GM12864 (cell line): Measurements from ENCODE around the gene PLCL2.

Source experiments
- DNase-seq: peaks from one replicate; pipeline ENCODE4 v3.0.0-alpha.2; 2011; ENCODE audit warnings: low read depth
- H3K4me3 ChIP-seq: 2 replicates; pipeline ENCODE4 v1.5.1; 2011; ENCODE audit warnings: mild to moderate bottlenecking, low read depth, low read length, control low read depth
- TF ChIP-seq, protein P1 (sequence below): IDR thresholded peaks from 2 replicates; pipeline ENCODE4 v1.5.1; 2011; ENCODE audit warnings: low read depth, mild to moderate bottlenecking, moderate library complexity, low read length, control low read depth, inconsistent platforms; ENCODE audit errors: missing control alignments

Gene PLCL2

DNA sequence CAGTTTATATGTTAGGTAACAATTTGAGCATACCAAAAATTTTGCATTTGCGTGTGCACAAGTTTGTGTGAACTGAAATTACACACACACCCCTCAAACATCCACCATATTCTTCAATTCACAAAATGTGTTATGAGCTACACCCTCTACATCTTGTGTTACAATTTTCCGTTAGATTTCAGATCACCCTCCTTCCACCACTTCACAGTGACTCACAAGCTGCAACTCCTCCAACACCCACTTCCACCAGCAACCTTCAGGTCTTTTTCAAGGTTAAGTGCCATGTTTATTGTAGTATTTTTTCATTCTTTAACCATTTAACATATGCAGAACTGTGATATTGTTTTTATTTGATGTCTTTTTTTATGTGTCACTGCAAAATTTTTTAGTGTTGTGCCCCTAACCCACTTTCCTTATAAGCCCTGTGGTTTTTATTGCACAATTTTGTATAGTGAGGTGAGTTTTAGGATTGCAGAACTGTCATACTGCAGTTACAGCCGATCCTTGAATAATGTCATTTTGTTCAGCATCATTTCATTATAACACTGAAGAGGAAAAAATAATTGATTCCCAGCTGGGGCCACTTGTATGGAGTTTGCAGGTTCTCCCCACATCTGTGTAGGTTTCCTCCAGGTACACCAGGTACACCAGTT lies 148.9 kb downstream of the PLCL2 start:
- DNase-seq, result no peak
- TF ChIP-seq, protein P1, sequence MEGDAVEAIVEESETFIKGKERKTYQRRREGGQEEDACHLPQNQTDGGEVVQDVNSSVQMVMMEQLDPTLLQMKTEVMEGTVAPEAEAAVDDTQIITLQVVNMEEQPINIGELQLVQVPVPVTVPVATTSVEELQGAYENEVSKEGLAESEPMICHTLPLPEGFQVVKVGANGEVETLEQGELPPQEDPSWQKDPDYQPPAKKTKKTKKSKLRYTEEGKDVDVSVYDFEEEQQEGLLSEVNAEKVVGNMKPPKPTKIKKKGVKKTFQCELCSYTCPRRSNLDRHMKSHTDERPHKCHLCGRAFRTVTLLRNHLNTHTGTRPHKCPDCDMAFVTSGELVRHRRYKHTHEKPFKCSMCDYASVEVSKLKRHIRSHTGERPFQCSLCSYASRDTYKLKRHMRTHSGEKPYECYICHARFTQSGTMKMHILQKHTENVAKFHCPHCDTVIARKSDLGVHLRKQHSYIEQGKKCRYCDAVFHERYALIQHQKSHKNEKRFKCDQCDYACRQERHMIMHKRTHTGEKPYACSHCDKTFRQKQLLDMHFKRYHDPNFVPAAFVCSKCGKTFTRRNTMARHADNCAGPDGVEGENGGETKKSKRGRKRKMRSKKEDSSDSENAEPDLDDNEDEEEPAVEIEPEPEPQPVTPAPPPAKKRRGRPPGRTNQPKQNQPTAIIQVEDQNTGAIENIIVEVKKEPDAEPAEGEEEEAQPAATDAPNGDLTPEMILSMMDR, result no peak

DNA sequence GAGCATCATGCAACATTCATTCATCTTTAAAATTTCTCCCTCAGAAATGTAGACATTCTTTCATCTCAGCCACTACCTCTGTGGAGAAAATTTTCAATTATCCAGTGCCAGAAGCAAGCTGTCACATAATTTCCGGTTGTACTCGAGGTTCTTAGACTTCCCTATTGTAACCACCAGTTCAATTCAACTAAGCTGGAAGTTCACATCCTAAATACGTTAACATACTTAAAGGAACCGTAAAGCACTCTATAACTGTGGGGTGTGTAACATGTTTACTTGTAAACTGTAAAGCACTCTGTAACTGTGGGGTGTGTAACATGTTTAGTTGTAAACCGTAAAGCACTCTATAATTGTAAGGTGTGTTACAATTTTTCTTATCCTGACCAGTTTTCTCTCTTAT lies 150.3 kb downstream of the PLCL2 start:
- no peak overlapping the region for H3K4me3 ChIP-seq
- no peak for DNase-seq
- TF ChIP-seq, protein P1, result no peak

More for the DNA sequence above, 148.9 kb downstream of the PLCL2 start:
- H3K4me3 ChIP-seq, result no peak overlapping the region

DNA sequence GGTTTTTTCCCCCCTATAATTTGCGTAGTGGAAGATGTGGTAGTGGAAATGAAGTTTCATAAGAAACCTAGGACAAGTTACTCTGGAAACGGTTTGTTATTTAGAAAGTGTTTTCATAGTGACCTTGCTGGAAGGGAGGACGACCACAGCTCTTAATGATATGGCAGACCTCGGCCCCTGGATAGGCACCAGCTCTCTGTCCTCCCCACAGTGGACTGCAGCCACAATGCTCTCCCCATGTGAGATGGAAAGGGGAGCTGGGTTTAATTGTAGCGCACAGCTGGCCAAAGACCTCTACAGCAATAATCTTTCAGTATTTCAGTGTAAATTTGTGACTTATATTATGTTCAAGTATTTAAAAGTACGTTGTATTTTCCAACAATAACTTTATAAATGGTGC lies 151.2 kb downstream of the PLCL2 start:
- DNase-seq, result no peak
- TF ChIP-seq, protein P1, result no peak
- H3K4me3 ChIP-seq, result no peak overlapping the region

DNA sequence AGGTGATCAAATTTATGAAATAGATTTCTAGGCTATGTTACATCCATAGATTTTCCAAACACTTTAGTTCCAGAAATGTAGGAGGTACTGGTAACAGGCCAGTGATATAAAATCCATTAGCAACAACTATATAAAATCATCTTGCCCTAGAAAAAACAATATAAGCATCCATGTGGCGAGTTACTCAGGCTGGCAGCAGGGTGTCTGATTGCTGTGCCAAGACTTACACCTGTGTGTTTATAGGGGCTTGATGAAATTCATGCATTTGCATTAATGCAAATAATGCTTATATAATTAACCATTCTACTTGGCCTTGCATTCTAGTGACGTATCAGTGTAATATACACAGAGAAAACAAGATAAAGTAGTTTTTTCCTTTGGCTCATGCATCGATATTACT lies 153.4 kb downstream of the PLCL2 start:
- no peak overlapping the region for H3K4me3 ChIP-seq
- TF ChIP-seq, protein P1, result no peak
- DNase-seq, result no peak

DNA sequence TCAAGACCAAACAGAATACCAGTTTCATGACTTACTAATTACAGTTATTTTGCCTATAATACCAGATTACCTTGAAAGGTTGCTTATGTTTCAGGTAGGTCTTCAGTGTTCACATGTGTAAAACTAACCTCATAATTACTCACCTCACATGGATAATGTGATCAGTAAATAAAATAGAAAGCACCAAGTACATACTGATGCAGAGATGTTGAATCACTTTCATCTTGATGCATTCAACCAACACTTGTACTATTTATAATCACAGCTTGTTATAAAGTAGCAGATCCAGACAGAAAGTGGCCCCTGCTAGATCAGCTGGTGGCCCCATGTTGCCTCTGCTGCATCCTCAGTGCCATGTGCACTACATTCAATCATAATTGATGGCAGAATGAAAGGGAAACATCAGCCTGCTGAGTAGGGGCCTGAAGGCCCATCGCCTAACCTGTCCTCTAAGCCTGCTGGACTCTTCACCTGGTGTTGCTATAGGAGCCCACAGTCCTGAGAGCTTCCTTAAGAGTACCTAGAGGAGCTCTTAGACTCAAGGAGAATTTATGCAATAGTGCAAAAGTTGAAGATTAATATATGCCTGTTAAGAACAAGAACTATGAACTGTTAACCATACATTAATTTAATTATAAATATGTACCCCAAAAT lies 154.3 kb downstream of the PLCL2 start:
- no peak overlapping the region for H3K4me3 ChIP-seq
- TF ChIP-seq, protein P1, result no peak
- DNase-seq, result no peak

DNA sequence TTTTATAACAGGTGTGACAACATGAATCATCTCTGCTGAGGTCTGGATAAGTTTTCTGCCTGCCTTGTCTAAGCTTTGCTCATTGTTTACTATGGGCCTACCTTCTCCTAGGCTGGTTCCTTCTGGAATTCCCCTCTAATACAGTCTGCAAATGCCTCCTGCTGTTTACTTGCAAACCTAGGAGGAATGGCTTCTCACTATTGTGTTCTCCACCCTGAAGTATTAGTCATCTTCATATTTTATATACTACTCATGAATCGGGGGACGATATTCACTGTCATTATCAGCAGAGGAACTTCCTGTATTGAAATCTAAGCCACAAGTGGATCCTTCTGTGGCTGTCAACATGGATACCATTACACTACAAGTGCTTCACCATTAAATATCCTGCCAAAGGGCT lies 154.8 kb downstream of the PLCL2 start:
- no peak for DNase-seq
- TF ChIP-seq, protein P1, result no peak
- H3K4me3 ChIP-seq, result no peak overlapping the region
